ENCODE measurements around the gene PDCD10.
A peak's percentile ranks its signal among the peaks of the same experiment; 100 is the strongest.

The PDCD10 gene

DNA sequence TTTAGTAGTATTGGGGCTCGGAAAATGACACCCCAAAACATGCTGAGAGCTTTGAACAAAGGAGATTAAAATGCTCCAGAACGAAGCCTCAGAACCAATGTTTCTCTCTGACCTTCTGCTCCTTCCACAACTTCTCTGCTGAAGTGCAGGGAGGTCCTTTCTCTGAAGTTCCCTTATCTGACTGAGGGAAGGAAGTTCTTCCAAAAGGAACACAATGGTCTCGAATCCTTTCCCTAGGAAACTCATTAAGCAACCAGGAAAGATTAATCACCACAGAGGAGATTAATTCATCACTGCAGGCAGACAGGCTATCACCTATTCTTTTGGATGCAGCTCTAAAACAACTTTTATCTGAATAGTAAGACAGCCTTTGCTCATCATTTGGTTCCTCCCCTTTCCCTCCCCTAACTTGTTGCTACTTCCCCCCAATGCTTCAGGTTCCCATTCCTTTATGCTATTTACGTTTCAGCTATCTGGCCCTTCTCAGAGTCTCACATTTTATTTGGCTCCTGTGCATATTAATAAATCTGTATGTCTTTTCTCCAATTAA lies 62.7 kb downstream of the PDCD10 start:
- no peak for DNase-seq

DNA sequence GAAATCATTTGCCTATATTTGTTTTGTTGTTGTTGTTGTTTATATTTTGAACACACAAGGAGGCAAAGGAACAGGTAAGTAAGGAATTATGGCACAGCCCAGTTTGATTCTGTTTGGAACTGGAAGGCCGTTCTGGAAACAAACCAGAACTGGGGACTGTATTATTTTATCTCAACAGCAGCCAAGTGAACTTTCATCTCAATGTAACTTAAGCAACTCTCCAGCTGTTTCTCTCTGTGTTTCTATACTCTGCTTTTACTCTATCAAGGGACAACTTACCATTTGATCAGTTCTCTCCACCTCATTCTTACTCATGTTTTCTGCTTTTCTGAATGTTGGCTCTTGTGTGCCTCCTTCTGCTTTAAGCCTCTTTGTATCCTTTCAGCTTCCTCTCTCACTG lies 65.0 kb downstream of the PDCD10 start:
- no peak for DNase-seq

DNA sequence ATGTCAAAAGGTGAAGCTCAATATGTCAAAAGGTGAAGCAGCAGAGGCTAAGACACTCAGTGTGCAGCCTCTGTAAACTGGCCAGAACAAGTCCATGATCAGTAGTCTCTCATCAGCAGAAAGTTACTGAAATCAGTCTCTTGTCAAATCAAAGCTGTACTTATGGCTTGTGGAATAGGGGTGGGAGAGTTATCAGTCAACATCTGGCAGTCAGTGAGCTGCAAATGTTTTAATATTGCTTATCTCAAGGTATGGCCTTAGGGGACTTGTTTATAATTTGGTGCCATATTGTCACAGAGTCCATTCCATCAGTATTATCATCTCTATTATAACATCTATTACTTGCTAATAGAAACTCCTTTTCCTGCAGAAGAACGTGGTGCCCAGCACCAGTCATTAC lies 66.0 kb downstream of the PDCD10 start:
- DNase-seq, result no peak

DNA sequence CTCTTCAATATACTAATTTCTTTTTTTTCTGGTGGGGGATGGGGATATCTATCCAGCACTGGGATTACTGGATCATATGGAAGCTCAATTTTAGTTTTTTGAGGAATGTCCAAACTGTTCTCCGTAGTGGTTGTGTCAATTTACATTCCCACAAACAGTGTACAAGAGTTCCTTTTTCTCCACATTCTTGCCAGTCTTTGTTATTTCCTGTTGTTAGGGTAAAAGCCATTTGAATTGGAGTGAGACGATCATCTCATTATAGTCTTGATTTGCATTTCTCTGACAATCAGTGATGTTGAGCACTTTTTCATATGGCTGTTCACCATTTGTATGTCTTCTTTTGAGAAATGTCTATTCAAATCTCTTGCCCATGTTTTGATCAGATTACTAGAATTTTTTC lies 68.1 kb downstream of the PDCD10 start:
- DNase-seq, result no peak

DNA sequence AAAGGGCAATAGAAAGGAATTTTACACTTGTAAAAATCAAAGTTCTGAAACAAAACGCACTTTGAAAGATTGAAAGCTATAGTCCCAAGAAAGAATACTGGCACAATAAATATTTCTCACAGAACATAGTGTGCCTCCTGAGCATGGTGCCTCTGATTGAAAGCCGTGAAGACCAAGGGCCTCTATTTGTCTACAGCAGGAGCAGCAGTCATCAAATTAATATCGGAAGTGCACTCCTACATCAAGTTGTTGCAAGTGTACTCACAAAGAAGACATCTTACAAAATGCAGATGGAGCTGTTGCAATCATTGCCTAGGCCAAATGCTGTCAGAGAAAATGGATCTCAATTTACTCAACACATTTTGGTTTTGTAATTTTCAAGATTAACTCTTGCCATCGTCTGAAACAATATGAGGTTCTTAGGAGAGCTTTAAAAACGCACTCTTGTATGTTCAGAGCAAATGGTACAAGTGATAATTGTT lies 71.7 kb downstream of the PDCD10 start:
- DNase-seq, result no peak

DNA sequence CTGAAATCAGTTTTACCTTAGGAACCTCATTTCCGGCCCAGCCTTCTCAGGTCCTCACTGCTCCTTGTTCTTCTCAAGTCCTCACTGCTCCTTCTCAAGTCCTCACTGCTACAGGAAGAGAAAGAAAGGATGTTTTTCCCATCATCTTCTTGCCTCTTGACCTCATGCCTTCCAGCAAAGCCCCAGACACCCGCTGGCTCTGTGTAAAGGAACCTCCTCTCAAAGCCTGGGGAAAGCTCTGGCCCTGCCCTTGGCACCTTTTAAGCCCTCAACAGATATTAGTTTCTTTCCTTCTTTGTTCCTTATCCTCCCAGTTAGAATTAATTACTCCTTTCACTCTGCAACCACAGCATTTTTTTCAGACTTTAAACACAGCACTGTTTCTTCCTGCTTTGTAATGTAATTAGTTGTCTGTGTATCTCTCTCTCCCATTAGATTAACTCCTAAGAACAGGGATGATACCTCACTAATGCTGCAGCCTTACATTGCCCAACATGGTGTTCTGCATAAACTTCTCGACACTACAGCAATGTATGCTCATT lies 76.9 kb downstream of the PDCD10 start:
- DNase-seq, result no peak

DNA sequence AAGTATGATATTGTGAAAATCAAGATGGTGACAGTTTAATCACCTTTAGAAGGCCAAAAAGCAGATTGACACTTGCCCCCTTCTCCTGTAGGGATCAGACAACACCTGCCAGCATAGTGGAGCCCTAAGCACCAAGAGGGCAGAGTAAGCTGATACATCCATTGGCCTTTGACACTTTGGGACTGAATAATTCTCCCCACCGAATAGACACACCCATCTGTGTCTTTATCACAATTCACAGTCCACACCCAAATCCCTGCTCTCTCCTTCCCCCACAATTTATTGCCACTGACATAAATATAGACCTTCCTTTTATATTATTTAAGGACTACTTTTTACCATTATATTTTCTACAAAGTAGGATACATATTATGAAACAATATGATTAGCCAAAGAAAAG lies 77.9 kb downstream of the PDCD10 start:
- no peak for DNase-seq

DNA sequence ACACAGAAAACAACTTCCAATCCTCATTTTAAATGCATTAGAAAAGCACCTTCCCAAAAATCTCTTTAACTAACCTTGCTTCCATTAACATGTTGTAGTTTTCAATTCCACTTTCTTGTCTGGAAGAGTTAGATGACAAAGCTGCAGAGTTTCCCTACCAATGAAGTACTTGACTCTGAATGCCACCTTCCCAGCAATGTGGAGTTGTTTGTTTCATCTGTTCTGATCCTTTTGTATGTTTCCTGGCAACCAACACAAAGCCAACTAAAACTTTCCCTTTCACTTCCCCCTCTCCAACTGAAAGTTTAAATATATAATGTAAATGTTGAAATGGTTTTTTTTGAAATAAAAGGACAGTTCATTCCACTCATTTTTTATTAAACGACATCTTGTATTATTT lies 80.9 kb downstream of the PDCD10 start, which contains the start of gene WDR49:
Gene WDR49 (minus strand): TSS at position 183 of the 400 bp plus-strand sequence. CDS start 517 bp downstream, outside the sequence.
- peak; percentile 22 for DNase-seq

DNA sequence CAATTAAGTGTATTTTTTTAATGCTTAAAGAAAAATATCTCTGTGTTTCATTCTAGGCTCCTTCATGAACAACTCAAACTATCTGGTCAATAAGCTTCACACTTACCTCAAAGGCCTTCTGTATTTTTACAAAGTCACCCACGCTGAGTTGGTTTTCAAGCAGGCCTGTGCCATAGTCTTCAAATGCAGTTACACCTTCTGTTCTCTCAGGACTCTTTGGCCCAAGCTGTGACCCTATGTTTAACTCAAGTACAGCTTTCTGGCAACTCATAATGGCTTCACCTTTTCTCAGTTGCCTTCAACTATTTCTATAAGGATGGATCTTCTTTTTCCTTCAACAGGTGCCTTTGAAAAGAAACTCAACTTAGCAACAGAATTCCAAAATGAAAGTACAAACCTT lies 81.5 kb downstream of the PDCD10 start:
- no peak for DNase-seq

DNA sequence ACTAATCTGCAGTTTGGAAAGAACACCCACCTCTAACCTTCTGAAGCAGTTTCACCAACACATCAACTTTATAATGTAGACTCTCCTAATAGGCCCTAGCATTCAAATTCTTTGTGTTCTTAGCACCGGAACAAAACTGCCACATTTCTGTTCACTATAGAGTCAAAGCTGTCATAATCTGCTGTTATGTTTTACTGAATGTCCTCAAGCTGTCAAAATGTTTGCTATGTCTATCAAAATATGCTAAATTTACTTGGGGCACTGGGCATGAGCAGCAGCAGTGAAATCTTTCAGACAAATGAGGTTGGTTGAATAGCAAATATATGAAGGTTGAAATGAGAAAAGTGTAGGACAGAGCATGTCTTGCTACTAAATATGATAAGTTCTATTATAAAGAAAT lies 82.9 kb downstream of the PDCD10 start:
- DNase-seq, result no peak

DNA sequence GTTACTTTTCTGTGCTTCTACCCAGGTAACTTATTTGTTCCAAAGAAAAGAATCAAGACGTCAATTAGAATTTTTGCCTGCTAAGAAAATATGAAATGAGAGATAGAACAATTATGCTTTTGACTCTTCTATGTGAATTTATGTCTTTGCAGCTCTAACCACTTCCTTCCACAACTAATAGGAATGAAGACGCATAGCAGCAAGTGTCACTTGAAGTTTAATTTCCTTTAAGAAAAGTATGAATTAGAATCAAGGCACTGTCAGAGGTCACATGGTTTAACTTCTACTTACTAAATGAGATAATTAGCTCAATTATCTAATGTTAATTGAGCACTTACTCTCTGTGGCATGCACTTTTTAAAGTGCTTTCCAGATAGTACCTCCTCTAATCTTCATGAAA lies 84.2 kb downstream of the PDCD10 start:
- no peak for DNase-seq

DNA sequence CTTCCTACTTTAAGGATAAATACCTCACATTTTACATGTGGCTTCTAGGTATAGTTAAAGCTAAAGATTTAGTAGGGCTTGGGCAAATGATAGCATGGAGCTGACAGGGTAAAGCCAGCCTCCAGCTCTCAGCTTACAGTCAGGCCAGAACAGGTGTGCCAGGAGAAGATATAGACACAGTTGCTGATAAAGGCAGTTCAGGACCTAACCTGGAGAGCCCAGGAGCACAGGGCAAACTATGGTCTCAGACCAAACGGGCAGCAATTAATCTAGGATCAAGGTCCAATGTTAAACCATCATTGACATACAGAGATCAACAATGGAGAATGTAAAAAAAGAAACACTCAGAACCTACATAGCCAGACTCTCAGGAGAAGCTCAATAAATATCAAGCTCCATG lies 84.9 kb downstream of the PDCD10 start:
- DNase-seq, result no peak

DNA sequence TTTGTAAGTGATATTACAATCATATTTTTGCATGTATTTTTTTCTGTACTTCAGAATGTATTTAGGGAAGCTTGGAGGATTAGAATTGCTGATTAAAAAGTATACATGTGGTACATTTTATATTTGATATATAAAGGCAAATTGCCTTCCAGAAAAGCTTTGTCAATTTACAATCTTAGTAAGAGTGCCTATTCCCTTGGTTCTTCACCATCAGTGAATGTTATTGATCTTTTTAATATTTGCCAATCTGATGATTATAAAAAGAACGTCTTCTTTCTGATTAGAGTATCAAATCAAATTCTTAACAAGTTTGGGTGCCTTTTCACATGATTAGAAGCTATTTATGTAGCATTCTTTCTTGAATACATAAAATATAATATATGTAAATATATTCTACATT lies 90.1 kb downstream of the PDCD10 start:
- DNase-seq, result no peak
